HepG2 (cell line): ENCODE measurements around the gene BPI. TPM values are rescaled to one million over a fixed set of nuclear protein-coding genes. Genes with fewer than 3 reads are reported as not detected.

Experiments used
- CBX2 ChIP-seq, 2 experiments: fragments of 200-600 bp in 1 of 2; sonication (generic); formaldehyde crosslinking in 1 of 2; IDR thresholded peaks; 2 replicates each; pipeline versions ENCODE4 v1.7.0 to v1.8.1; 2018 to 2022; ENCODE audit warnings: low read depth in 2 of 2, low read length in 1 of 2, mild to moderate bottlenecking in 1 of 2, missing genetic modification reagents in 1 of 2
- MAZ ChIP-seq, 2 experiments: sonication (generic) in 1 of 2; formaldehyde crosslinking in 1 of 2; IDR thresholded peaks; 2 replicates each; pipeline versions ENCODE4 v1.5.0 to v1.6.1; 2012 to 2020; ENCODE audit warnings: low read depth in 2 of 2, mild to moderate bottlenecking in 2 of 2, borderline replicate concordance in 1 of 2, improper control_type of control experiment in 1 of 2, low read length in 1 of 2, missing genetic modification reagents in 1 of 2, moderate library complexity in 1 of 2
- MIER2 ChIP-seq: IDR thresholded peaks from 2 replicates; pipeline ENCODE4 v1.6.1; 2016; ENCODE audit warnings: missing biosample characterization, missing genetic modification reagents
- RCOR2 ChIP-seq: IDR thresholded peaks from 2 replicates; pipeline ENCODE4 v1.6.1; 2016; ENCODE audit warnings: missing biosample characterization, missing genetic modification reagents
- ZBTB1 ChIP-seq: sonication (generic); formaldehyde crosslinking; IDR thresholded peaks from 2 replicates; pipeline ENCODE4 v1.4.0; 2020; ENCODE audit warnings: missing genetic modification reagents, borderline replicate concordance
- ZBTB7B ChIP-seq: sonication (generic); formaldehyde crosslinking; IDR thresholded peaks from 2 replicates; pipeline ENCODE4 v1.4.0; 2020; ENCODE audit warnings: missing genetic modification reagents
- ZNF18 ChIP-seq: sonication (generic); formaldehyde crosslinking; IDR thresholded peaks from 2 replicates; pipeline ENCODE4 v1.8.0; 2022; ENCODE audit warnings: mild to moderate bottlenecking, missing genetic modification reagents; ENCODE audit not compliant: insufficient replicate concordance
- ZNF331 ChIP-seq: sonication (generic); formaldehyde crosslinking; IDR thresholded peaks from 2 replicates; pipeline ENCODE4 v1.4.0; 2020; ENCODE audit warnings: missing genetic modification reagents
- ZNF333 ChIP-seq: sonication (generic); formaldehyde crosslinking; IDR thresholded peaks from 2 replicates; pipeline ENCODE4 v1.4.0; 2020; ENCODE audit warnings: mild to moderate bottlenecking, missing genetic modification reagents, borderline replicate concordance
- ZNF563 ChIP-seq: sonication (generic); formaldehyde crosslinking; IDR thresholded peaks from 2 replicates; pipeline ENCODE4 v1.8.0; 2022; ENCODE audit warnings: mild to moderate bottlenecking, moderate library complexity, missing genetic modification reagents
- ZNF770 ChIP-seq: sonication (generic); formaldehyde crosslinking; IDR thresholded peaks from 2 replicates; pipeline ENCODE4 v1.5.0; 2020; ENCODE audit warnings: mild to moderate bottlenecking, missing genetic modification reagents
- polyA plus RNA-seq, 8 experiments: library from polyadenylated mRNA; depleted of rRNA in 3 of 8; stranded (reverse) in 7 of 8; unstranded in 1 of 8; fragments of >200 nt; fragmentation: Illumina TruSeq in 4 of 8; extraction: Trizol in 4 of 8; gene quantifications; 2 replicates each; pipeline versions ENCODE4 v1.2.1 to v1.2.3, GENCODE V29; 2011 to 2016; ENCODE audit warnings: low read depth in 4 of 8, missing spikeins in 1 of 8, mixed read lengths in 1 of 8; ENCODE audit not compliant: insufficient read depth in 1 of 8
- total RNA-seq, 5 experiments: library from RNA; depleted of rRNA; stranded (reverse); fragments of >200 nt; fragmentation: Illumina TruSeq; extraction: Trizol; gene quantifications; 2 replicates each; pipeline ENCODE4 v1.2.3, GENCODE V29; 2016; ENCODE audit warnings: low read depth in 1 of 5
- TF ChIP-seq, protein P1 (sequence below): IDR thresholded peaks from 2 replicates; pipeline ENCODE4 v1.6.1; 2012; ENCODE audit warnings: low read depth, low read length, improper control_type of control experiment
- TF ChIP-seq, protein P2 (sequence below): sonication (generic); IDR thresholded peaks from 2 replicates; pipeline ENCODE4 v1.6.1; 2016; ENCODE audit warnings: low read depth, borderline replicate concordance
- TF ChIP-seq, protein P3 (sequence below): IDR thresholded peaks from 2 replicates; pipeline ENCODE4 v1.6.1; 2016; ENCODE audit warnings: missing biosample characterization, missing genetic modification reagents, low read depth
- TF ChIP-seq, protein P4 (sequence below): sonication (generic); formaldehyde crosslinking; IDR thresholded peaks from 2 replicates; pipeline ENCODE4 v1.8.0; 2023; ENCODE audit warnings: mild to moderate bottlenecking, missing genetic modification reagents
- TF ChIP-seq, protein P5 (sequence below): IDR thresholded peaks from 2 replicates; pipeline ENCODE4 v1.6.1; 2016; ENCODE audit warnings: missing compliant biosample characterization, missing genetic modification reagents, borderline replicate concordance

The BPI gene
- total and polyA plus RNA-seq, 2 of the 13 experiments (the other 11 are each of a cell fraction or from before 2014, with no cell fraction given): not detected

DNA sequence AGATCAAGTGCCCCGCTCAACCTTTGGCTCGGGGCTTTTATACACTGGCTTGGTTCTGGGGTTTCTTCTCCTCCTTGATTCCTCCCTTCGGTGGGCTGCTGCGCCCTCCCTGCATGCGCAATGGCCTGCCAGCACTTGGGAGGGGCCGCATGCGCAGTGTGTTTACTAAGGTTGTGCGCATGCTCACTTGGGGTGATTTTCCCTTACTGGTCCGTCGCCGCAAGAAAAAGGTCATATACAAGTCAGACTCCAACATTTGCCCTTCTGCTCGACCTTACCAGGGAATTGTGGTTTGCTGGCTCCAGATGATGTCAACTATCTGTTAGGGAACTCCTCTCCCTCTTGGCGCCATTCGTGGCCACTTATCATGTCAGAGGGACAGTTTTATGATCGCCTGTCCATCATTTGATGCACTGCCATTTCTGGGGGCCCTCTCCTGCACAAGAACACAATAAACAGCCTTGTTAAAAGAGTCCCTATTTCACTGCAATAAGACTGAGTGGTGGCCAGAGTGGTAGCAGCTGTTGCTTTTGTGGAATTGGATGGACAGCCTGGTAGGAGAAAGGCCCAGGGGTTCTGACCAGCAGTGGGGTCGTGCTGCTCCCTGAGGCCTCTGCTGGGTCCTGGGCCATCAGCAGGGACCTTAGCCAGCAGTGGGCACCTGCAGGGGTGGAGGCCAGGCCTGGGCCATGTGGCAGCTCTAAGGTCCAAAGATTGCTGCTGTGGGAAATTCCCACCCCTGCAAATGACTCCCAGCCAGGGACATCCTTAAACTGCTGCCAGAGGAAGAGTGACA lies 39.6 kb downstream of the BPI start (continued):
- TF ChIP-seq, protein P1, sequence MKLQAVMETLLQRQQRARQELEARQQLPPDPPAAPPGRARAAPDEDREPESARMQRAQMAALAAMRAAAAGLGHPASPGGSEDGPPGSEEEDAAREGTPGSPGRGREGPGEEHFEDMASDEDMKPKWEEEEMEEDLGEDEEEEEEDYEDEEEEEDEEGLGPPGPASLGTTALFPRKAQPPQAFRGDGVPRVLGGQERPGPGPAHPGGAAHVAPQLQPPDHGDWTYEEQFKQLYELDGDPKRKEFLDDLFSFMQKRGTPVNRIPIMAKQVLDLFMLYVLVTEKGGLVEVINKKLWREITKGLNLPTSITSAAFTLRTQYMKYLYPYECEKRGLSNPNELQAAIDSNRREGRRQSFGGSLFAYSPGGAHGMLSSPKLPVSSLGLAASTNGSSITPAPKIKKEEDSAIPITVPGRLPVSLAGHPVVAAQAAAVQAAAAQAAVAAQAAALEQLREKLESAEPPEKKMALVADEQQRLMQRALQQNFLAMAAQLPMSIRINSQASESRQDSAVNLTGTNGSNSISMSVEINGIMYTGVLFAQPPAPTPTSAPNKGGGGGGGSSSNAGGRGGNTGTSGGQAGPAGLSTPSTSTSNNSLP: no peak
- no peak for TF ChIP-seq ZNF770 (CRISPR knock-in tag)
- peak; percentile 68; the same call in 1 of the 2 replicates for TF ChIP-seq MIER2 (CRISPR knock-in tag)
- no peak; the same call in none of the 2 replicates for TF ChIP-seq ZNF331
- no peak for TF ChIP-seq ZNF333 (CRISPR knock-in tag)
- TF ChIP-seq ZNF18 (CRISPR knock-in tag): no peak
- TF ChIP-seq, protein P2, sequence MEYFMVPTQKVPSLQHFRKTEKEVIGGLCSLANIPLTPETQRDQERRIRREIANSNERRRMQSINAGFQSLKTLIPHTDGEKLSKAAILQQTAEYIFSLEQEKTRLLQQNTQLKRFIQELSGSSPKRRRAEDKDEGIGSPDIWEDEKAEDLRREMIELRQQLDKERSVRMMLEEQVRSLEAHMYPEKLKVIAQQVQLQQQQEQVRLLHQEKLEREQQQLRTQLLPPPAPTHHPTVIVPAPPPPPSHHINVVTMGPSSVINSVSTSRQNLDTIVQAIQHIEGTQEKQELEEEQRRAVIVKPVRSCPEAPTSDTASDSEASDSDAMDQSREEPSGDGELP: peak; percentile 20; the same call in 1 of the 2 replicates
- TF ChIP-seq, protein P3, sequence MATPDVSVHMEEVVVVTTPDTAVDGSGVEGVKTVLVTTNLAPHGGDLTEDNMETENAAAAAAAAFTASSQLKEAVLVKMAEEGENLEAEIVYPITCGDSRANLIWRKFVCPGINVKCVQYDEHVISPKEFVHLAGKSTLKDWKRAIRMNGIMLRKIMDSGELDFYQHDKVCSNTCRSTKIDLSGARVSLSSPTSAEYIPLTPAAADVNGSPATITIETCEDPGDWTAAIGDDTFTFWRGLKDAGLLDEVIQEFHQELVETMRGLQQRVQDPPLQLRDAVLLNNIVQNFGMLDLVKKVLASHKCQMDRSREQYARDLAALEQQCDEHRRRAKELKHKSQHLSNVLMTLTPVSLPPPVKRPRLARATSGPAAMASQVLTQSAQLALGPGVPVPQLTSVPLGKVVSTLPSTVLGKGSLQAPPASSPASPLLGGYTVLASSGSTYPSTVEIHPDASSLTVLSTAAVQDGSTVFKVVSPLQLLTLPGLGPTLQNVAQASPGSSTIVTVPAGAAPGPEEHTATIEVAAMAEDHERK (CRISPR knock-in tag): 0 out of 2 replicates have a peak, but pooled peaks have one; percentile 17
- TF ChIP-seq, protein P4, sequence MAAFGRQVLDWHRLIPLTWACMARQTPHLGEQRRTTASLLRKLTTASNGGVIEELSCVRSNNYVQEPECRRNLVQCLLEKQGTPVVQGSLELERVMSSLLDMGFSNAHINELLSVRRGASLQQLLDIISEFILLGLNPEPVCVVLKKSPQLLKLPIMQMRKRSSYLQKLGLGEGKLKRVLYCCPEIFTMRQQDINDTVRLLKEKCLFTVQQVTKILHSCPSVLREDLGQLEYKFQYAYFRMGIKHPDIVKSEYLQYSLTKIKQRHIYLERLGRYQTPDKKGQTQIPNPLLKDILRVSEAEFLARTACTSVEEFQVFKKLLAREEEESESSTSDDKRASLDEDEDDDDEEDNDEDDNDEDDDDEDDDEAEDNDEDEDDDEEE (CRISPR knock-in tag): peak; percentile 37; the same call in 1 of the 2 replicates
- no peak for TF ChIP-seq RCOR2 (CRISPR knock-in tag)
- TF ChIP-seq, protein P5, sequence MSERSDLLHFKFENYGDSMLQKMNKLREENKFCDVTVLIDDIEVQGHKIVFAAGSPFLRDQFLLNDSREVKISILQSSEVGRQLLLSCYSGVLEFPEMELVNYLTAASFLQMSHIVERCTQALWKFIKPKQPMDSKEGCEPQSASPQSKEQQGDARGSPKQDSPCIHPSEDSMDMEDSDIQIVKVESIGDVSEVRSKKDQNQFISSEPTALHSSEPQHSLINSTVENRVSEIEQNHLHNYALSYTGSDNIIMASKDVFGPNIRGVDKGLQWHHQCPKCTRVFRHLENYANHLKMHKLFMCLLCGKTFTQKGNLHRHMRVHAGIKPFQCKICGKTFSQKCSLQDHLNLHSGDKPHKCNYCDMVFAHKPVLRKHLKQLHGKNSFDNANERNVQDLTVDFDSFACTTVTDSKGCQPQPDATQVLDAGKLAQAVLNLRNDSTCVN (CRISPR knock-in tag): peak; percentile 72; the same call in 1 of the 2 replicates
- TF ChIP-seq CBX2 (IDR thresholded peaks at IDR 0.05; ENCODE audit: low read depth, low read length): no peak
- TF ChIP-seq CBX2 (CRISPR knock-in tag; IDR thresholded peaks at IDR 0.05; ENCODE audit: low read depth): no peak
- peak; percentile 93; the same call in 1 of the 2 replicates for TF ChIP-seq ZNF563 (CRISPR knock-in tag)
- TF ChIP-seq ZBTB1 (CRISPR knock-in tag): no peak
- TF ChIP-seq ZBTB7B (CRISPR knock-in tag): peak; percentile 95
- TF ChIP-seq MAZ (IDR thresholded peaks at IDR 0.05; ENCODE audit: borderline replicate concordance, low read depth, low read length): peak; percentile 75; the same call in 1 of the 2 replicates
- TF ChIP-seq MAZ (CRISPR knock-in tag; IDR thresholded peaks at IDR 0.05; ENCODE audit: low read depth): peak; percentile 79; the same call in 1 of the 2 replicates
